ENCODE data around the gene ACCSL.

Gene ACCSL

GRCh38 chr11:44083433-44083832, 35.7 kb downstream of the ACCSL start:
- DNase-seq = no peak
- TF ChIP-seq GATA1 (IDR thresholded peaks at IDR 0.05; ENCODE audit: low read depth, low read length) = no peak
- TF ChIP-seq POLR2A (IDR thresholded peaks at IDR 0.05; ENCODE audit: low read length) = no peak

- DNase-seq = no peak
- TF ChIP-seq GATA1 (IDR thresholded peaks at IDR 0.05; ENCODE audit: low read depth, low read length) (no peak), POLR2A (IDR thresholded peaks at IDR 0.05; ENCODE audit: low read length) (no peak)
Measured at GRCh38 chr11:44083906-44084305, 36.1 kb downstream of the ACCSL start.

- TF ChIP-seq GATA1 (IDR thresholded peaks at IDR 0.05; ENCODE audit: low read depth, low read length) (no peak), POLR2A (IDR thresholded peaks at IDR 0.05; ENCODE audit: low read length) (no peak)
- DNase-seq = no peak
Measured at GRCh38 chr11:44085330-44085729, 37.5 kb downstream of the ACCSL start.

- DNase-seq = no peak
- TF ChIP-seq POLR2A (IDR thresholded peaks at IDR 0.05; ENCODE audit: low read length) (no peak), GATA1 (IDR thresholded peaks at IDR 0.05; ENCODE audit: low read depth, low read length) (no peak)
Measured at GRCh38 chr11:44088377-44088776, 40.6 kb downstream of the ACCSL start.

GRCh38 chr11:44088871-44089270, 41.1 kb downstream of the ACCSL start:
- TF ChIP-seq POLR2A (IDR thresholded peaks at IDR 0.05; ENCODE audit: low read length) (no peak), GATA1 (IDR thresholded peaks at IDR 0.05; ENCODE audit: low read depth, low read length) (no peak)
- DNase-seq = no peak

- no peak for DNase-seq
- TF ChIP-seq GATA1 (IDR thresholded peaks at IDR 0.05; ENCODE audit: low read depth, low read length) = no peak
- no peak for TF ChIP-seq POLR2A (IDR thresholded peaks at IDR 0.05; ENCODE audit: low read length)
Measured at GRCh38 chr11:44090539-44090938, 42.8 kb downstream of the ACCSL start.

GRCh38 chr11:44094260-44094868, 46.6 kb downstream of the ACCSL start:
- peak; percentile 85 to 92 for DNase-seq
- TF ChIP-seq POLR2A (IDR thresholded peaks at IDR 0.05; ENCODE audit: low read length) = no peak
- no peak for TF ChIP-seq GATA1 (IDR thresholded peaks at IDR 0.05; ENCODE audit: low read depth, low read length)

GRCh38 chr11:44095506-44096359, 48.0 kb downstream of the ACCSL start, which contains the start of gene EXT2:
EXT2 (plus strand) TSS chr11:44095678; CDS start chr11:44107713, 12,035 bp downstream.
- peak; percentile 86 to 93 for DNase-seq
- TF ChIP-seq GATA1 (IDR thresholded peaks at IDR 0.05; ENCODE audit: low read depth, low read length) (no peak), POLR2A (IDR thresholded peaks at IDR 0.05; ENCODE audit: low read length) (peak; percentile 46)

GRCh38 chr11:44096360-44097185, 48.8 kb downstream of the ACCSL start:
- peak; percentile 30 to 45 for DNase-seq
- TF ChIP-seq GATA1 (IDR thresholded peaks at IDR 0.05; ENCODE audit: low read depth, low read length) (no peak), POLR2A (IDR thresholded peaks at IDR 0.05; ENCODE audit: low read length) (no peak)

- no peak for DNase-seq
- TF ChIP-seq POLR2A (IDR thresholded peaks at IDR 0.05; ENCODE audit: low read length) = no peak
- TF ChIP-seq GATA1 (IDR thresholded peaks at IDR 0.05; ENCODE audit: low read depth, low read length) = no peak
Measured at GRCh38 chr11:44097821-44098220, 50.0 kb downstream of the ACCSL start.

GRCh38 chr11:44101098-44101497, 53.3 kb downstream of the ACCSL start:
- TF ChIP-seq GATA1 (IDR thresholded peaks at IDR 0.05; ENCODE audit: low read depth, low read length) (no peak), POLR2A (IDR thresholded peaks at IDR 0.05; ENCODE audit: low read length) (no peak)
- DNase-seq = no peak

GRCh38 chr11:44104481-44105294, 56.9 kb downstream of the ACCSL start:
- TF ChIP-seq POLR2A (IDR thresholded peaks at IDR 0.05; ENCODE audit: low read length) (no peak), GATA1 (IDR thresholded peaks at IDR 0.05; ENCODE audit: low read depth, low read length) (no peak)
- DNase-seq = no peak

- TF ChIP-seq GATA1 (IDR thresholded peaks at IDR 0.05; ENCODE audit: low read depth, low read length) (no peak), POLR2A (IDR thresholded peaks at IDR 0.05; ENCODE audit: low read length) (no peak)
- no peak for DNase-seq
Measured at GRCh38 chr11:44108260-44108659, 60.5 kb downstream of the ACCSL start.

Data from erythroblast (primary cell).